Heart right ventricle (tissue), 16 donors: ENCODE results near the gene CTDSPL2. TPM values are rescaled to one million over a fixed set of nuclear protein-coding genes. Genes with fewer than 3 reads are reported as not detected.
A peak's percentile ranks its signal among the peaks of the same experiment; 100 is the strongest.

ENCODE experiments used
- ATAC-seq, 8 donors: fragments of 200-7000 bp; cut with Tn5 transposase; one replicate each; pipeline ENCODE4 v1.9.1; 2020; ENCODE audit warnings: mild to moderate bottlenecking in 8 of 8, moderate library complexity in 8 of 8, moderate number of reproducible peaks in 1 of 8
- DNase-seq, 2 donors: peaks; one replicate each; pipeline ENCODE4 v3.0.0-alpha.2; 2020
- H3K27ac ChIP-seq, 10 donors: fragments of 200-600 bp; sonication (generic) in 2 of 10; one replicate each; pipeline versions ENCODE4 v1.5.0 to v1.8.0; 2020 to 2022; ENCODE audit warnings: mild to moderate bottlenecking in 3 of 10
- H3K27me3 ChIP-seq, 7 donors: fragments of 200-600 bp; one replicate each; pipeline ENCODE4 v1.8.0; 2021 to 2022; ENCODE audit warnings: mild to moderate bottlenecking in 2 of 7
- H3K36me3 ChIP-seq, 9 donors: fragments of 200-600 bp; sonication (generic) in 1 of 9; one replicate each; pipeline versions ENCODE4 v1.5.0 to v1.8.0; 2020 to 2022; ENCODE audit warnings: mild to moderate bottlenecking in 2 of 9
- H3K4me1 ChIP-seq, 9 donors: fragments of 200-600 bp; sonication (generic) in 1 of 9; one replicate each; pipeline versions ENCODE4 v1.5.0 to v1.8.0; 2020 to 2022; ENCODE audit warnings: mild to moderate bottlenecking in 4 of 9
- H3K4me3 ChIP-seq, 10 donors: fragments of 200-600 bp; sonication (generic) in 2 of 10; one replicate each; pipeline versions ENCODE4 v1.5.0 to v1.8.0; 2020 to 2022; ENCODE audit warnings: mild to moderate bottlenecking in 7 of 10, moderate library complexity in 2 of 10
- H3K9me3 ChIP-seq, 11 donors: fragments of 200-600 bp in 10 of 11; sonication (generic) in 2 of 11; one replicate each; pipeline versions ENCODE4 v1.5.0 to v1.8.0; 2013 to 2022; ENCODE audit warnings: mild to moderate bottlenecking in 2 of 11, control low read depth in 1 of 11, moderate library complexity in 1 of 11
- WGBS, 2 donors: extraction: QIAGEN DNeasy Blood & Tissue Kit; methylation state at CpG; one replicate each; pipeline ENCODE4 v1.1.7; 2013; ENCODE audit warnings: inconsistent platforms in 1 of 2; 5-methylcytosine and 5-hydroxymethylcytosine counted together
- intact Hi-C, 10 donors: fragments of 100-400 bp; cut with DNase I; formaldehyde crosslinking; loops; one replicate each; pipeline versions ENCODE4 v1.11.1 to v1.14.2; 2022
- polyA plus RNA-seq, 2 donors: library from polyadenylated mRNA; stranded (reverse); fragments of 200-250 nt; gene quantifications; one replicate each; pipeline ENCODE4 v1.2.3, GENCODE V29; 2013
- total RNA-seq, 10 donors: library from RNA; stranded (reverse); fragmentation: NEBNext Ultra II Directional in 3 of 10; extraction: Animal tissue kit (Norgen Biotek cat#: 25700) in 3 of 10; gene quantifications; one replicate each; pipeline versions ENCODE4 v1.2.1 to v1.2.4, GENCODE V29; 2021 to 2023
- TF ChIP-seq, protein P1 (sequence below), 9 donors: fragments of 200-600 bp; sonication (generic) in 2 of 9; IDR thresholded peaks; one replicate each; pipeline versions ENCODE4 v1.5.0 to v1.8.0; 2021 to 2022; ENCODE audit warnings: antibody characterized with exemption in 9 of 9, mild to moderate bottlenecking in 5 of 9, moderate library complexity in 1 of 9
- donor health status: Arrhythmogenic right ventricular cardiomyopathy.
- donor health status: ischemic (EF 13 %, LVEDD 7.1; RV severe dilation, severe dysfunction).
- donor health status: healthy with polysubstance abuse.
- donor health status: DM: no; HTN: yes; CAD: no.
- donor health status: DM: no; HTN: no; CAD: no.
- donor health status: ischemic (EF 25% LVEDD 6.9; RV normal size, moderate dysfunction).
- donor health status: ischemic (EF 25% LVEDD 5.7; RV mildly dilated, moderate dysfunction).
- donor health status: healthy.
- donor health status: DM: yes; HTN: yes; CAD: no.
- donor health status: Ischemic cardiomyopathy.
- donor health status: ischemic (EF 35%, LVEDD 5.7; RV mildly dilated, moderate dysfunction).
- donor health status: nonischemic (EF 11% LVEDD 7.7; RV severe dilation, severe dysfunction).
- donor health status: DM: yes; HTN: yes; CAD: no.
- donor health status: PGD.
- donor health status: ischemic (EF 29% LVEDD 5.4; RV normal size, mild dysfunction).
- donor health status: nonischemic (EF 23%, LVEDD 6.1; RV moderate dilation, normal function).

Gene CTDSPL2
- total and polyA plus RNA-seq, 12 donors = 3.5 to 22.3 (median 17.7) TPM

DNA sequence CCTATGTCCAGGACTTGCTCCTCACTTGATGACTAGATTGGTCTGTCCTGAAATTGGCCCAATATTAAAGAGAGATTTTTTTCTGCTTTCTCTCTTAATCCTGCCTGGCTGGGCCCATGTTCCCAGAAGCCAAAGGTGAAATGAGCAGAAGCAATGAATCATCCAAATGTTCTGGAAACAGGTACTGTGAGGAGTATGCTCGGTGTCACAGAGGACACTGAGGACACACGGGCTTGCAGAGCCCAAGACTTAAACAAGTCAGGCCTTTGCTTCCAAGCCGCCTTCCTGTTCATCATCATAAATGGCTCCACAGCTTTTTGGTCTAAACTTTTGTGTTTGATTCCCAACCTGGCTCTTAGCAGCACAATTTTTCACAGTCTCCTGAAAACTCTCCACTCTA lies 140.9 kb downstream of the CTDSPL2 start:
- Histone ChIP-seq H3K4me3 (no peak overlapping the region), H3K27me3 (no peaks in the 10 kb centered on the region), H3K36me3 (peaks cover under 1 to 100% (median 71%) of the 10 kb centered on the region in 9 donors), H3K27ac (no peak overlapping the region), H3K9me3 (peaks cover 0 to 6% (median 0%) of the 10 kb centered on the region in 11 donors), H3K4me1 (no peaks in the 10 kb centered on the region)
- intact Hi-C loops = no loop called here
- WGBS, 2 donors = 88 to 89% methylated on average over 3 of the region's 3 CpGs
- no peak for ATAC-seq
- TF ChIP-seq, protein P1, sequence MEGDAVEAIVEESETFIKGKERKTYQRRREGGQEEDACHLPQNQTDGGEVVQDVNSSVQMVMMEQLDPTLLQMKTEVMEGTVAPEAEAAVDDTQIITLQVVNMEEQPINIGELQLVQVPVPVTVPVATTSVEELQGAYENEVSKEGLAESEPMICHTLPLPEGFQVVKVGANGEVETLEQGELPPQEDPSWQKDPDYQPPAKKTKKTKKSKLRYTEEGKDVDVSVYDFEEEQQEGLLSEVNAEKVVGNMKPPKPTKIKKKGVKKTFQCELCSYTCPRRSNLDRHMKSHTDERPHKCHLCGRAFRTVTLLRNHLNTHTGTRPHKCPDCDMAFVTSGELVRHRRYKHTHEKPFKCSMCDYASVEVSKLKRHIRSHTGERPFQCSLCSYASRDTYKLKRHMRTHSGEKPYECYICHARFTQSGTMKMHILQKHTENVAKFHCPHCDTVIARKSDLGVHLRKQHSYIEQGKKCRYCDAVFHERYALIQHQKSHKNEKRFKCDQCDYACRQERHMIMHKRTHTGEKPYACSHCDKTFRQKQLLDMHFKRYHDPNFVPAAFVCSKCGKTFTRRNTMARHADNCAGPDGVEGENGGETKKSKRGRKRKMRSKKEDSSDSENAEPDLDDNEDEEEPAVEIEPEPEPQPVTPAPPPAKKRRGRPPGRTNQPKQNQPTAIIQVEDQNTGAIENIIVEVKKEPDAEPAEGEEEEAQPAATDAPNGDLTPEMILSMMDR (IDR thresholded peaks at IDR 0.05) = no peak
- DNase-seq = no peak

DNA sequence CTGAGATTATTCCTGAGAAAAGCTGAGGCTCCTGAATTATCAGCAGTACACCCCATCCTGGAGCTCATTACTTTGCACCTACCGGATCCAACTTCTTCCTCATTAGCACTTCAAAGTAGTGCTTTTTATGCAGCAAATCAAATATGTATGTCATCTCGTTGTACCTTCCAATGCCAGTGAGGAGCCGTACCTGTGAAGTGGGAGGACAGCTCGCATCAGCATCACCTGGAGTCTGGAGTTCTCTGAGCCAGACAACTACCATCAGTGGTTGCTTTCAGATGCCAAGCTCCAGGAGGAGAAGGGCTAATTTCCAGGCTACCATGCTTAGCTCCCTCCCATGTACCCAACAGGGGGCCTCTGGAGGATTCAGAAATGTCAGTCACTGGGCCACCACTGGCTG lies 141.9 kb downstream of the CTDSPL2 start:
- peaks cover 0 to 6% (median 0%) of the 10 kb centered on the region in 11 donors for H3K9me3 ChIP-seq
- DNase-seq = no peak
- H3K27me3 ChIP-seq = no peaks in the 10 kb centered on the region
- H3K4me3 ChIP-seq = no peak overlapping the region
- 96% methylated on average over 4 of the region's 4 CpGs for WGBS, 2 donors
- intact Hi-C loops = no loop called here
- no peak for ATAC-seq
- H3K36me3 ChIP-seq = peaks cover 0 to 100% (median 68%) of the 10 kb centered on the region in 9 donors
- no peak overlapping the region for H3K27ac ChIP-seq
- TF ChIP-seq, protein P1 (IDR thresholded peaks at IDR 0.05) = no peak
- H3K4me1 ChIP-seq = no peaks in the 10 kb centered on the region

- intact Hi-C loops = loop anchor here in 1 of 10 donors (10.0 kb wide), 1 partner anchor 164 kb away; the partner anchor contains the start of gene TRIM69
- Histone ChIP-seq H3K4me3 (no peak overlapping the region), H3K27me3 (no peaks in the 10 kb centered on the region), H3K27ac (no peak overlapping the region), H3K9me3 (peaks cover 0 to 4% (median 0%) of the 10 kb centered on the region in 11 donors), H3K36me3 (peaks cover 0 to 99% (median 57%) of the 10 kb centered on the region in 9 donors), H3K4me1 (peaks cover 0 to 7% (median 0%) of the 10 kb centered on the region in 9 donors)
- DNase-seq (no peak), ATAC-seq (peak in 3 of 8 donors; percentile 4 to 31 (median 21))
- TF ChIP-seq, protein P1 (IDR thresholded peaks at IDR 0.05) = no peak
- 95 to 96% methylated on average over 4 of the region's 4 CpGs for WGBS, 2 donors
These were observed 142.9 kb downstream of the CTDSPL2 start for GRCh38 chr15:44570361-44570760.

DNA sequence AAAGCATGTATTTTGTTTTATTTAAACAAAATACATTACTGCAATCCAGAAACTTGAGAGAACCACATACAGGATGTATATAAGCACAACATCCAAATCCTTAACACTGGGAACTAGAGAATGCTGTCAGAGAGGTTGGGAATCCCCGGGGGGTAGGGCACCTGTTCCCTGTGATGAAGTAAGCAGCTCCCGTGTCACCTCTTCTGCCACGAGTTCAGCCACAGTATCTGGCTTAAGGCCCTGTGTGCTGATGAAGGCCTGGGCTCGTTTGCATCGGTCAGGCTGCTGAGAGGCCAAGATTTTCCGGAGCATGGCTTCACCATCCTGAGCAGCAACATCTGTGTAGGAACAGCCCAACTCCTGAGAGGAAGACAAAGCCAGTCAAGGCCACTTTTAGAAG lies 146.0 kb downstream of the CTDSPL2 start:
- no peaks in the 10 kb centered on the region for H3K27me3 ChIP-seq
- no peak overlapping the region for H3K27ac ChIP-seq
- 89 to 91% methylated on average over 6 of the region's 6 CpGs for WGBS, 2 donors
- ATAC-seq = no peak
- TF ChIP-seq, protein P1 (IDR thresholded peaks at IDR 0.05) = no peak
- no peaks in the 10 kb centered on the region for H3K9me3 ChIP-seq
- no peak overlapping the region for H3K4me3 ChIP-seq
- peaks cover 0 to 91% (median 32%) of the 10 kb centered on the region in 9 donors for H3K36me3 ChIP-seq
- H3K4me1 ChIP-seq = peaks cover 0 to 10% (median 3%) of the 10 kb centered on the region in 9 donors
- intact Hi-C loops = loop anchor here in 1 of 10 donors (10.0 kb wide), 1 partner anchor 161 kb away; the partner anchor contains the start of gene TRIM69
- DNase-seq = no peak
